CD8-positive, alpha-beta memory T cell (primary cell): Measurements from ENCODE around the gene PPP1R1B. TPM values are rescaled to one million over a fixed set of nuclear protein-coding genes. Genes with fewer than 3 reads are reported as not detected.

ENCODE experiments used
- CTCF ChIA-PET: fragments of 350-600 bp; sonication (Branson Sonifier 250); formaldehyde crosslinking; loops from one replicate; lab custom pipeline; 2021; ENCODE audit warnings: antibody characterized with exemption; lab: Charles Lee
- POLR2A ChIA-PET: fragments of 350-600 bp; sonication (Branson Sonifier 250); formaldehyde crosslinking; loops from one replicate; lab custom pipeline; 2021; ENCODE audit warnings: antibody characterized with exemption; lab: Charles Lee
- DNase-seq, 5 donors: peaks; one replicate each; pipeline versions ENCODE4 v3.0.0 to v3.0.0-alpha.2; 2020 to 2022; ENCODE audit warnings: mixed read lengths in 1 of 5
- H3K27ac ChIP-seq: one replicate; pipeline ENCODE4 v1.7.0; 2013; ENCODE audit warnings: low read depth, mild to moderate bottlenecking, low read length, moderate library complexity
- H3K27me3 ChIP-seq: 2 replicates; pipeline ENCODE4 v1.7.0; 2013; ENCODE audit warnings: low read length, mild to moderate bottlenecking; ENCODE audit not compliant: insufficient read depth, poor library complexity, severe bottlenecking
- H3K36me3 ChIP-seq: 2 replicates; pipeline ENCODE4 v1.7.0; 2013; ENCODE audit warnings: mild to moderate bottlenecking, low read length, moderate library complexity; ENCODE audit not compliant: insufficient read depth
- H3K4me1 ChIP-seq: 2 replicates; pipeline ENCODE4 v1.7.0; 2013; ENCODE audit warnings: mild to moderate bottlenecking, low read length, moderate library complexity; ENCODE audit not compliant: insufficient read depth
- H3K4me3 ChIP-seq: 2 replicates; pipeline ENCODE4 v1.7.0; 2013; ENCODE audit warnings: mild to moderate bottlenecking, low read length
- H3K9me3 ChIP-seq: 2 replicates; pipeline ENCODE4 v1.7.0; 2013; ENCODE audit warnings: mild to moderate bottlenecking, low read length
- H3K27ac Mint-ChIP-seq, 8 donors: one replicate each; pipeline ENCODE4 v1.8.0; 2020 to 2021; ENCODE audit warnings: mixed read lengths in 8 of 8, mild to moderate bottlenecking in 6 of 8, inconsistent platforms in 3 of 8, moderate library complexity in 3 of 8
- H3K27me3 Mint-ChIP-seq, 2 donors: one replicate each; pipeline ENCODE4 v1.8.0; 2020 to 2021; ENCODE audit warnings: mixed read lengths in 2 of 2, mild to moderate bottlenecking in 1 of 2, moderate library complexity in 1 of 2
- H3K36me3 Mint-ChIP-seq, 3 donors: one replicate each; pipeline ENCODE4 v1.8.0; 2020 to 2021; ENCODE audit warnings: mixed read lengths in 3 of 3, inconsistent platforms in 1 of 3, mild to moderate bottlenecking in 1 of 3
- H3K4me1 Mint-ChIP-seq, 3 donors: one replicate each; pipeline ENCODE4 v1.8.0; 2020 to 2021; ENCODE audit warnings: mixed read lengths in 3 of 3, inconsistent platforms in 1 of 3, mild to moderate bottlenecking in 1 of 3
- H3K4me3 Mint-ChIP-seq, 7 donors: one replicate each; pipeline ENCODE4 v1.8.0; 2020 to 2021; ENCODE audit warnings: mixed read lengths in 7 of 7, mild to moderate bottlenecking in 6 of 7, moderate library complexity in 4 of 7, inconsistent platforms in 2 of 7
- H3K9me3 Mint-ChIP-seq, 5 donors: one replicate each; pipeline ENCODE4 v1.8.0; 2020 to 2022; ENCODE audit warnings: mixed read lengths in 5 of 5, mild to moderate bottlenecking in 3 of 5, moderate library complexity in 2 of 5, inconsistent platforms in 1 of 5
- polyA plus RNA-seq: library from polyadenylated mRNA; unstranded; fragments of 300-500 nt; fragmentation: Illumina TruSeq; gene quantifications from one replicate; pipeline ENCODE4 v1.2.3, GENCODE V29; 2021
- total RNA-seq, 2 experiments: library from RNA; stranded (reverse); gene quantifications; one replicate each; pipeline ENCODE4 v1.2.3, GENCODE V29; 2021

Gene PPP1R1B
- total and polyA plus RNA-seq, 3 experiments from 2014 or later = not detected

DNA sequence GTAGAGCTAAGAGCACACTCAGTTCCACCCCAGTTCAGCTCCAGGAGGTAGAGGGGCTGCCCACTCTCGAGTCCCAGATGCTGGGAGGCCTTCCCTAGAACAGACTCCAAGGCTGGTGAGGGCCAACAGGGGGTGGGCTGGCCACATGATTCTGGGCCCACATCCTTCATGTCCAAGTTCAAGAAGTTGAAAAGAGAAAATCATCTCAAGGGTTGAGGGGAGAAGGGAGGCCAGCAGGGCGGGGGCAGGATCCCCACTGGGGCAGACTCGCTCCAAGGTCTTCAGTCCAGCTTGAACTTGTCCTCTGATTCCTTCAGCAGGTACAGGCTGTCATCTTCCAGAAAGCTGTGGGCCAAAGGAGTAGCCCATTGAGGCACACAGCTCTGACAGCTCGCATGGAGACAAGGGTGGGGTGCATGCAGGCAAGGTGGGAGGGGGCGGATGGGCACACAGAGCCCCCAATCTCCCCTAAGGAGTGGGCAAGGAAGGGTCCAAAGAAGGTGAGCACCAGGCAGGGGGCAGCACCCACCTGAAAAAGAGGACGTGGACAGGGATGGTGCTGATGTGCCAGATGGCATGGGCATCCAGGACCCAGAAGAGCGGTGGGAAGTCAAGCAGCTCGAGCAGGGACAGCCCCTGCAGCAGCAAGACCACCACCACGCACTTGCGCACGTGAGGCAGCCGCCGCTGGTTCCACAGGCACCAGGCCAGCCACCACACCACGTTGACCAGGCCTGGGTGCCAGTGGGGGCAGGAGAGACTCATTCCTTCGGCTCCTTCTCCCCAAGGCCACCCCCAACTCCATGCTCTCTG is 46.0 kb downstream of the PPP1R1B start:
- H3K9me3 Mint-ChIP-seq = no peaks in the 10 kb centered on the region
- H3K27me3 ChIP-seq = no peaks in the 10 kb centered on the region
- H3K4me1 ChIP-seq = peaks cover 35% of the 10 kb centered on the region
- H3K36me3 Mint-ChIP-seq = no peaks in the 10 kb centered on the region
- H3K4me3 ChIP-seq = no peak overlapping the region
- peaks cover 32 to 41% (median 33%) of the 10 kb centered on the region in 3 donors for H3K4me1 Mint-ChIP-seq
- ChIA-PET POLR2A (no interaction called here), CTCF (interaction anchor here (0.8 to 8.6 kb wide), 5 partner anchors 15 to 58 kb away, joined by 3 to 60 read pairs (median 4); partner anchors contain the start of gene PGAP3)
- peak overlapping the region in 1 of 8 donors; percentile 60 for H3K27ac Mint-ChIP-seq
- H3K27me3 Mint-ChIP-seq = peaks cover 1 to 15% of the 10 kb centered on the region in 2 donors
- H3K27ac ChIP-seq = no peak overlapping the region
- H3K9me3 ChIP-seq = no peaks in the 10 kb centered on the region
- H3K4me3 Mint-ChIP-seq = no peak overlapping the region
- DNase-seq = peak in 1 of 5 donors; percentile 30
- no peaks in the 10 kb centered on the region for H3K36me3 ChIP-seq

- H3K4me1 ChIP-seq = peaks cover 40% of the 10 kb centered on the region
- no peak overlapping the region for H3K27ac ChIP-seq
Measured at GRCh38 chr17:39673335-39674081, 46.8 kb downstream of the PPP1R1B start.

GRCh38 chr17:39674179-39674578 is 47.4 kb downstream of the PPP1R1B start:
- peaks cover 41 to 46% (median 41%) of the 10 kb centered on the region in 3 donors for H3K4me1 Mint-ChIP-seq
- no peaks in the 10 kb centered on the region for H3K36me3 ChIP-seq
- no peak overlapping the region for H3K27ac Mint-ChIP-seq
- H3K36me3 Mint-ChIP-seq = no peaks in the 10 kb centered on the region
- no peak for DNase-seq
- H3K4me1 ChIP-seq = peaks cover 44% of the 10 kb centered on the region
- no peak overlapping the region for H3K4me3 ChIP-seq
- H3K27me3 ChIP-seq = no peaks in the 10 kb centered on the region
- H3K27ac ChIP-seq = no peak overlapping the region
- peaks cover 0 to 9% of the 10 kb centered on the region in 2 donors for H3K27me3 Mint-ChIP-seq
- H3K4me3 Mint-ChIP-seq = no peak overlapping the region
- no peaks in the 10 kb centered on the region for H3K9me3 ChIP-seq
- CTCF ChIA-PET = interaction anchor here (1.1 to 1.6 kb wide), 2 partner anchors 20 to 53 kb away, joined by 3 read pairs; no protein-coding TSS in a partner anchor
- no peaks in the 10 kb centered on the region for H3K9me3 Mint-ChIP-seq
- POLR2A ChIA-PET = no interaction called here

More at GRCh38 chr17:39673335-39674081, 46.8 kb downstream of the PPP1R1B start:
- H3K36me3 ChIP-seq = no peaks in the 10 kb centered on the region
- DNase-seq = peak in 1 of 5 donors; percentile 23
- peaks cover 37 to 43% (median 39%) of the 10 kb centered on the region in 3 donors for H3K4me1 Mint-ChIP-seq
- peaks cover 1 to 13% of the 10 kb centered on the region in 2 donors for H3K27me3 Mint-ChIP-seq
- H3K4me3 ChIP-seq = no peak overlapping the region
- no peaks in the 10 kb centered on the region for H3K36me3 Mint-ChIP-seq
- POLR2A ChIA-PET = no interaction called here
- no peak overlapping the region for H3K27ac Mint-ChIP-seq
- no peaks in the 10 kb centered on the region for H3K27me3 ChIP-seq
- H3K9me3 Mint-ChIP-seq = no peaks in the 10 kb centered on the region
- H3K9me3 ChIP-seq = no peaks in the 10 kb centered on the region
- no peak overlapping the region for H3K4me3 Mint-ChIP-seq
- CTCF ChIA-PET = interaction anchor here (0.8 to 8.6 kb wide), 3 partner anchors 19 to 45 kb away, joined by 3 to 60 read pairs (median 3); no protein-coding TSS in a partner anchor

- peak overlapping the region in 1 of 7 donors; percentile 83 for H3K4me3 Mint-ChIP-seq
- no peaks in the 10 kb centered on the region for H3K9me3 Mint-ChIP-seq
- no peak for DNase-seq
- H3K4me1 Mint-ChIP-seq = peaks cover 48 to 53% (median 48%) of the 10 kb centered on the region in 3 donors
- Histone ChIP-seq H3K4me3 (no peak overlapping the region), H3K27ac (no peak overlapping the region), H3K36me3 (no peaks in the 10 kb centered on the region), H3K9me3 (no peaks in the 10 kb centered on the region), H3K27me3 (no peaks in the 10 kb centered on the region), H3K4me1 (peaks cover 50% of the 10 kb centered on the region)
- peaks cover 0 to 6% of the 10 kb centered on the region in 2 donors for H3K27me3 Mint-ChIP-seq
- H3K27ac Mint-ChIP-seq = peak overlapping the region in 4 of 8 donors; percentile 77 to 95 (median 93)
- CTCF ChIA-PET = interaction anchor here (1.1 to 2.8 kb wide), 3 partner anchors 21 to 55 kb away, joined by 3 to 9 read pairs (median 3); partner anchors contain the start of gene MIEN1
- POLR2A ChIA-PET = interaction anchor here (1.6 kb wide), 1 partner anchor 13 kb away, joined by 5 read pairs; the partner anchor contains the start of gene PGAP3
- H3K36me3 Mint-ChIP-seq = peaks cover 0 to 3% (median 2%) of the 10 kb centered on the region in 3 donors
Measured at GRCh38 chr17:39674702-39675389, 48.1 kb downstream of the PPP1R1B start.

DNA sequence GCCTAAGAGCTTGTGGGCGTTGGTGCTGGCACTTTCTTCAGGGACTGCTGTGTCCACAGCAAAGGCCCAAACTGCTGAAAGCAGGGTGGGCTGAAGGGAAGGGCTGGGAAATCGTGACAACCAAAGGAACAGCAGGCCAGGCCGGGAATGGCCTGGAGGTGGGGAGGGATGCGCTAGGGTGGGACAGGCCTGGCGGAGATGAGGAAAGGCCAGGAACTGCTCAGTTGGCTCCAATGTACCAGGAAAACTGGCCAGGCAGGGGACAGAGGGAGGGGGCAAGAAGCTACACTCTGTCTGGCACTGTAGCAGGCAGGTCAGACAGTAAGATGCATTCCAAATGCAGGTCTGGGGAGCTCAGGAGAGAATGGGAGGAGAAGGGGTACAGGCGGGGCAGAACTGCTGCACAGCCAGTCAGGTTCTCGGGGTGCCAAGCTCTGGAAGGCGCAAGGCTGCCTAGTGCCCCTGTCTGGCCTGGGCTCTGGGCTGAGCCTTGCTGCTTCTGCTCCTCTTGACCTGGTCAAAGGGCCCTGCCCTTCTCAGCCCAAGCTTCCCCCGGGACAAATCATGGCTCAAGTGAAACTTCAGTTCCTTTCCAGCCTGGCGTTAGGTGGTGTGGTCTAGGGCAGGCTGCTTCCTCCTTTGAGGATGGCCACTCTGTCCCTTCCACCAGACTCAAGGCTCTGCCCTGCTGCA is 48.8 kb downstream of the PPP1R1B start:
- no peak for DNase-seq
- H3K9me3 ChIP-seq = no peaks in the 10 kb centered on the region
- H3K36me3 ChIP-seq = no peaks in the 10 kb centered on the region
- Mint-ChIP-seq H3K4me3 (peak overlapping the region in 6 of 7 donors; percentile 29 to 83 (median 56)), H3K27me3 (peaks cover 0 to 4% of the 10 kb centered on the region in 2 donors), H3K27ac (peak overlapping the region; percentile 79 to 98 (median 90)), H3K4me1 (peaks cover 55 to 59% (median 55%) of the 10 kb centered on the region in 3 donors), H3K36me3 (peaks cover 2 to 4% (median 3%) of the 10 kb centered on the region in 3 donors), H3K9me3 (no peaks in the 10 kb centered on the region)
- H3K27me3 ChIP-seq = no peaks in the 10 kb centered on the region
- H3K27ac ChIP-seq = no peak overlapping the region
- H3K4me3 ChIP-seq = no peak overlapping the region
- ChIA-PET POLR2A (interaction anchor here (1.6 kb wide), 1 partner anchor 12 kb away, joined by 5 read pairs; the partner anchor contains the start of gene PGAP3), CTCF (interaction anchor here (0.9 to 2.8 kb wide), 7 partner anchors 12 to 54 kb away, joined by 3 to 9 read pairs (median 3); partner anchors contain the start of genes MIEN1 and PGAP3)
- peaks cover 57% of the 10 kb centered on the region for H3K4me1 ChIP-seq

- Histone ChIP-seq H3K4me3 (no peak overlapping the region), H3K4me1 (peaks cover 65% of the 10 kb centered on the region), H3K36me3 (no peaks in the 10 kb centered on the region), H3K27me3 (no peaks in the 10 kb centered on the region), H3K27ac (peak overlapping the region; percentile 32), H3K9me3 (no peaks in the 10 kb centered on the region)
- Mint-ChIP-seq H3K4me3 (peak overlapping the region in 6 of 7 donors; percentile 30 to 85 (median 56)), H3K9me3 (no peaks in the 10 kb centered on the region), H3K27me3 (no peaks in the 10 kb centered on the region), H3K4me1 (peaks cover 60 to 67% (median 62%) of the 10 kb centered on the region in 3 donors), H3K36me3 (peaks cover 2 to 7% (median 3%) of the 10 kb centered on the region in 3 donors), H3K27ac (peak overlapping the region; percentile 79 to 98 (median 90))
- ChIA-PET POLR2A (interaction anchor here (1.6 kb wide), 1 partner anchor 12 kb away, joined by 5 read pairs; the partner anchor contains the start of gene PGAP3), CTCF (interaction anchor here (0.9 to 2.8 kb wide), 6 partner anchors 11 to 55 kb away, joined by 3 to 9 read pairs (median 4); partner anchors contain the start of genes MIEN1 and PGAP3)
- DNase-seq = peak; percentile 44 to 77 (median 65)
Measured at GRCh38 chr17:39676198-39676819, 49.6 kb downstream of the PPP1R1B start.
